ENCODE results near the gene AKT2.

DNA sequence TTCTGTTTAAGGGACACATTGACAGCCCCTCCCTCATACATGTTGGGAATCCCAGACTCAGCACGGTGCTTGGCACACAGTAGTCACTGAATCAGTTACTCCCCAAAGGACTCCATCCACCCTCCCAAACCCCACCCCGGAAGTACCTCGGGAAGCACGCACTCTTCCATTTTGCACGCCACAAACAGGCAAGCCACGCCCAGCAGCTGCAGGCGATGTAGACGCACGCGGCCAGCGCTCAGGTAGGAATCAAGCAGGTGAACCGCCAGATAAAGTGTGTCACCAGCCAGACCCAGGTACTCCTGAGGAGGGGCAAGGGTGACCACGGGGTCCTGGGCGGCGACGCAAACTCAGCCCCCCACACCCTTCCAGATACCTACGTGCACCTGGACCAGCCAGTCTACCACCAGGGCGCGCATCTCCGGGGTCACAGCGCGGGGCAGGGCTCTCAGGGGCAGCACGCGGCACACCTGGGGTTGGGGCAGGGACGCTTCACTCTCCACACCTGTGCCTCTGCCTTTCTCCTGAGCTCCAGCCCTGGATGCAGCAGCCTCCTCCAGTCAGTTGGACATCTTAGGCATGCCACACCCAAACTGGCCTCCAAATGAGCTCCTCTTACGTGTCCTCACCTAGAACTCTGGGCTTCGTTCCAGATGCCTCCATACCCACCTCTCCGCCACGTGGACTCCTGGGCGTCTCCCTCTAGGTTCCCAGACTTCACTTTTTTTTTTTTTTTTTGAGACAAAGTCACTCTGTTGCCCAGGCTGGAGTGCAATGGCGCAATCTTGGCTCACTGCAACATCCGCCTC lies 60.6 kb downstream of the AKT2 start:
- TF ChIP-seq, protein P1, sequence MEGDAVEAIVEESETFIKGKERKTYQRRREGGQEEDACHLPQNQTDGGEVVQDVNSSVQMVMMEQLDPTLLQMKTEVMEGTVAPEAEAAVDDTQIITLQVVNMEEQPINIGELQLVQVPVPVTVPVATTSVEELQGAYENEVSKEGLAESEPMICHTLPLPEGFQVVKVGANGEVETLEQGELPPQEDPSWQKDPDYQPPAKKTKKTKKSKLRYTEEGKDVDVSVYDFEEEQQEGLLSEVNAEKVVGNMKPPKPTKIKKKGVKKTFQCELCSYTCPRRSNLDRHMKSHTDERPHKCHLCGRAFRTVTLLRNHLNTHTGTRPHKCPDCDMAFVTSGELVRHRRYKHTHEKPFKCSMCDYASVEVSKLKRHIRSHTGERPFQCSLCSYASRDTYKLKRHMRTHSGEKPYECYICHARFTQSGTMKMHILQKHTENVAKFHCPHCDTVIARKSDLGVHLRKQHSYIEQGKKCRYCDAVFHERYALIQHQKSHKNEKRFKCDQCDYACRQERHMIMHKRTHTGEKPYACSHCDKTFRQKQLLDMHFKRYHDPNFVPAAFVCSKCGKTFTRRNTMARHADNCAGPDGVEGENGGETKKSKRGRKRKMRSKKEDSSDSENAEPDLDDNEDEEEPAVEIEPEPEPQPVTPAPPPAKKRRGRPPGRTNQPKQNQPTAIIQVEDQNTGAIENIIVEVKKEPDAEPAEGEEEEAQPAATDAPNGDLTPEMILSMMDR (IDR thresholded peaks at IDR 0.05), result no peak
- no peak for TF ChIP-seq EZH2 (IDR thresholded peaks at IDR 0.05)
- TF ChIP-seq EZH2phosphoT487 (IDR thresholded peaks at IDR 0.05), result no peak
